ENCODE results near the gene ZNF792. TPM values are rescaled to one million over a fixed set of nuclear protein-coding genes. Genes with fewer than 3 reads are reported as not detected.

ZNF792 gene
- 3.4 and 5.2 TPM in 2 replicates for total RNA-seq

GRCh38 chr19:34963573-34964406 is at the start of gene ZNF792:
Gene ZNF792 (minus strand): TSS chr19:34964229. CDS start chr19:34963662, 567 bp downstream.

GRCh38 chr19:34999498-35000337 is 35.7 kb upstream of the ZNF792 start, which contains the start of gene GRAMD1A:
Gene GRAMD1A (plus strand): TSS chr19:35000323. CDS start chr19:35000479, 156 bp downstream.

DNA sequence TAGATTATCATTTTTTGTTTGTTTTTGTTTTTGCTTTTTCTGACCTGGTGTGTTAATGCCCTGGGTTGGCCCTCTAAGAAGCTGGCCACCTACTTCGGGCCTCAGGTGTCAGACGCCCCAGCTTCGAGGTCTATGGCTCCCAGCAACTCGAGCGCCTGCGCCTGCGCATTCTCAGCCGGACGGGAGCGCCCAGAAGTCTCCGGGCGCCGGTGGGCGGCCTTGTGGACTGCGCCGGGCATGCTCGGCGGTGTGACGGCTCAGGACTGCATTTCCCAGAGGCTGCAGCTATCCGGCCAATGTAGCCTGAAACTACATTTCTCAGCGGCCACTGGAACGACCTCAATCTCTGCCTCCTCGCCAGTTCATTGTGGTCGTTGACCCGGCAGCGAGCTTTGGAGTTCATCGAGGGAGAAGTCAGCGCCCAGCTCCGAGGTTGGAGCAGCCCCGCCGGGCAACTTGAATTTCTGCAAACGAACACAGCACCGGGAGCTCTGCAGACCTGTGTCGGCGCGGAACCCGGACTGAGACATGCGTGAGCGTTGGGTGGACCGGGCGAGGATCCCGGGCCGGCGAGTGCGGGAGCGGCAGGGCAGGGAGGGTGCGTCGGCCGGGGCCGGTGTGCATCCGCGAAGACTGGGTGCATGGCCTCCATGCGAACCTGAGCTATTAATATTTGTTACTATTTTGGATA is 37.2 kb downstream of the ZNF792 start, which contains the start of gene ZNF30:
Gene ZNF30, plus strand, starts transcription at position 219 of the 691 bp plus-strand sequence. CDS start 3,045 bp downstream, outside the sequence.

Other genes starting within 250 kb of the ZNF792 start
- 17.5 and 20.8 TPM in 2 replicates for gene ZNF181, start 230.0 kb downstream of the ZNF792 start, total RNA-seq
- gene ZNF599, start 191.0 kb downstream of the ZNF792 start, total RNA-seq = 5.5 and 9.0 TPM in 2 replicates
- gene ZNF30, start 37.3 kb downstream of the ZNF792 start, total RNA-seq = 1.7 and 2.6 TPM in 2 replicates
- 25.6 and 27.1 TPM in 2 replicates for gene GRAMD1A, start 36.1 kb upstream of the ZNF792 start, total RNA-seq
- 3.1 and 3.4 TPM in 2 replicates for gene SCN1B, start 66.2 kb upstream of the ZNF792 start, total RNA-seq
- gene HPN, start 77.5 kb upstream of the ZNF792 start, total RNA-seq = not detected in 2 replicates
- not detected in 2 replicates for gene FXYD3, start 151.6 kb upstream of the ZNF792 start, total RNA-seq
- 1.2 and 1.3 TPM in 2 replicates for gene LGI4, start 170.8 kb upstream of the ZNF792 start, total RNA-seq
- gene FXYD1, start 174.6 kb upstream of the ZNF792 start, total RNA-seq = 0.73 and 2.1 TPM in 2 replicates
- not detected in 2 replicates for gene FXYD7, start 179.0 kb upstream of the ZNF792 start, total RNA-seq
- 53.2 and 73.8 TPM in 2 replicates for gene FXYD5, start 190.5 kb upstream of the ZNF792 start, total RNA-seq

All from hair follicle dermal papilla cell (primary cell).